DMS114 treated with DMSO at 0.1 percent for 48 hours (cell line): Measurements from ENCODE around the gene TROAP.
"Not testable (repeated sequence)": the region's sequence is repeated elsewhere in the genome, so short reads cannot be mapped to it uniquely, and the experiment has no call there.

Source experiments
- DNase-seq: peaks from one replicate; lab custom pipeline; 2025; ENCODE audit not compliant: unreplicated experiment; lab: John Stamatoyannopoulos, UW

TROAP gene

GRCh38 chr12:49294804-49295081 lies 28.3 kb upstream of the TROAP start:
- DNase-seq = no peak

- DNase-seq = no peak
Measured at GRCh38 chr12:49295082-49295936, 27.7 kb upstream of the TROAP start, which contains the start of gene PRPH. TSS of gene PRPH (plus strand) at chr12:49295147. CDS start at chr12:49295201, 54 bp downstream.

GRCh38 chr12:49296034-49296835 lies 26.8 kb upstream of the TROAP start:
- no peak for DNase-seq

- DNase-seq = peak; percentile 62
Measured at GRCh38 chr12:49296836-49297694, 26.0 kb upstream of the TROAP start.

- DNase-seq = no peak
Measured at GRCh38 chr12:49297695-49298060, 25.4 kb upstream of the TROAP start.

GRCh38 chr12:49298160-49298559 lies 24.9 kb upstream of the TROAP start:
- DNase-seq = peak; percentile 21

- no peak for DNase-seq
Measured at GRCh38 chr12:49301760-49302159, 21.3 kb upstream of the TROAP start.

GRCh38 chr12:49304161-49304560 lies 18.9 kb upstream of the TROAP start:
- DNase-seq = no peak

- DNase-seq = no peak
Measured at GRCh38 chr12:49305762-49306510, 17.1 kb upstream of the TROAP start.

- DNase-seq = no peak
Measured at GRCh38 chr12:49309386-49309785, 13.7 kb upstream of the TROAP start.

GRCh38 chr12:49310451-49311000 lies 12.5 kb upstream of the TROAP start:
- not testable (repeated sequence) for DNase-seq

- DNase-seq = no peak
Measured at GRCh38 chr12:49314811-49315210, 8.2 kb upstream of the TROAP start.

- not testable (repeated sequence) for DNase-seq
Measured at GRCh38 chr12:49317118-49317517, 5.9 kb upstream of the TROAP start.

- DNase-seq = not testable (repeated sequence)
Measured at GRCh38 chr12:49320411-49321103, 2.5 kb upstream of the TROAP start.

- DNase-seq = no peak
Measured at GRCh38 chr12:49322367-49322707, 718 bp upstream of the TROAP start.

GRCh38 chr12:49323524-49324097 lies 556 bp downstream of the TROAP start:
- DNase-seq = no peak

GRCh38 chr12:49325606-49326005 lies 2.6 kb downstream of the TROAP start:
- DNase-seq = no peak

- no peak for DNase-seq
Measured at GRCh38 chr12:49327368-49327767, 4.3 kb downstream of the TROAP start.

- no peak for DNase-seq
Measured at GRCh38 chr12:49327887-49328286, 4.8 kb downstream of the TROAP start.

GRCh38 chr12:49328816-49329215 lies 5.8 kb downstream of the TROAP start:
- no peak for DNase-seq
